NOMO-1 (cell line): ENCODE data around the gene RPL5.

Experiments used
- DNase-seq, 2 experiments: peaks; one replicate each; lab custom pipeline; 2025; ENCODE audit not compliant: unreplicated experiment in 2 of 2; lab: John Stamatoyannopoulos, UW

Gene RPL5

GRCh38 chr1:92817986-92818764, 13.7 kb upstream of the RPL5 start:
- peak; percentile 29 to 53 for DNase-seq

- DNase-seq, result no peak
Measured at GRCh38 chr1:92820024-92820423, 11.8 kb upstream of the RPL5 start.

- DNase-seq, result no peak
Measured at GRCh38 chr1:92820551-92820950, 11.3 kb upstream of the RPL5 start.

GRCh38 chr1:92822879-92823278, 9.0 kb upstream of the RPL5 start:
- no peak for DNase-seq

- no peak for DNase-seq
Measured at GRCh38 chr1:92826792-92827191, 5.0 kb upstream of the RPL5 start.

GRCh38 chr1:92831368-92831761, 475 bp upstream of the RPL5 start:
- no peak for DNase-seq

GRCh38 chr1:92832537-92833114, 786 bp downstream of the RPL5 start:
- DNase-seq, result no peak

GRCh38 chr1:92833840-92834239, 2.0 kb downstream of the RPL5 start:
- no peak for DNase-seq

- DNase-seq, result no peak
Measured at GRCh38 chr1:92834617-92835016, 2.8 kb downstream of the RPL5 start.

GRCh38 chr1:92837062-92837461, 5.2 kb downstream of the RPL5 start:
- DNase-seq, result no peak

- DNase-seq, result no peak
Measured at GRCh38 chr1:92838519-92838918, 6.7 kb downstream of the RPL5 start.

- DNase-seq, result no peak
Measured at GRCh38 chr1:92839442-92839841, 7.6 kb downstream of the RPL5 start.

- no peak for DNase-seq
Measured at GRCh38 chr1:92840600-92840999, 8.8 kb downstream of the RPL5 start.

- no peak for DNase-seq
Measured at GRCh38 chr1:92842082-92843045, 10.5 kb downstream of the RPL5 start.

GRCh38 chr1:92843046-92843423, 11.2 kb downstream of the RPL5 start:
- no peak for DNase-seq

GRCh38 chr1:92843429-92844352, 11.9 kb downstream of the RPL5 start:
- DNase-seq, result no peak

GRCh38 chr1:92844439-92844838, 12.6 kb downstream of the RPL5 start:
- no peak for DNase-seq

GRCh38 chr1:92845908-92846307, 14.1 kb downstream of the RPL5 start:
- no peak for DNase-seq

GRCh38 chr1:92848201-92848600, 16.4 kb downstream of the RPL5 start:
- DNase-seq, result no peak

- DNase-seq, result no peak
Measured at GRCh38 chr1:92850019-92850418, 18.2 kb downstream of the RPL5 start.
